Measurements from ENCODE around the gene NHERF1. TPM values are rescaled to one million over a fixed set of nuclear protein-coding genes. Genes with fewer than 3 reads are reported as not detected.

NHERF1 gene
- total RNA-seq, 1 donor from 2014 or later: 33.6 TPM

- H3K4me3 ChIP-seq (ENCODE audit: low read depth, low read length): no peak overlapping the region
- H3K36me3 ChIP-seq (ENCODE audit: control insufficient read depth, insufficient read depth, low read length): no peaks in the 10 kb centered on the region
- no peak for DNase-seq (ENCODE audit: low read depth)
- TF ChIP-seq CTCF (IDR thresholded peaks at IDR 0.05; ENCODE audit: insufficient read depth, low read length, poor library complexity, severe bottlenecking): no peak
- H3K27me3 ChIP-seq (ENCODE audit: control insufficient read depth, insufficient read depth, low read length): peaks cover 48% of the 10 kb centered on the region
Measured at GRCh38 chr17:74733365-74734122, 14.9 kb upstream of the NHERF1 start.

- no peak for DNase-seq (ENCODE audit: low read depth)
- Histone ChIP-seq H3K36me3 (ENCODE audit: control insufficient read depth, insufficient read depth, low read length) (no peaks in the 10 kb centered on the region), H3K4me3 (ENCODE audit: low read depth, low read length) (no peak overlapping the region), H3K27me3 (ENCODE audit: control insufficient read depth, insufficient read depth, low read length) (peaks cover 55% of the 10 kb centered on the region)
- TF ChIP-seq CTCF (IDR thresholded peaks at IDR 0.05; ENCODE audit: insufficient read depth, low read length, poor library complexity, severe bottlenecking): no peak
Measured at GRCh38 chr17:74734256-74734655, 14.2 kb upstream of the NHERF1 start.

- TF ChIP-seq CTCF (IDR thresholded peaks at IDR 0.05; ENCODE audit: insufficient read depth, low read length, poor library complexity, severe bottlenecking): no peak
- Histone ChIP-seq H3K36me3 (ENCODE audit: control insufficient read depth, insufficient read depth, low read length) (no peaks in the 10 kb centered on the region), H3K4me3 (ENCODE audit: low read depth, low read length) (no peak within 1 kb of the TSS), H3K27me3 (ENCODE audit: control insufficient read depth, insufficient read depth, low read length) (peaks cover 61% of the 10 kb centered on the region)
- DNase-seq (ENCODE audit: low read depth): no peak
Measured at GRCh38 chr17:74736513-74737298, 11.7 kb upstream of the NHERF1 start, which contains the start of gene RAB37. Gene RAB37, plus strand, starts transcription at chr17:74737256. Its CDS starts 17 bp downstream, at chr17:74737273.

- no peak for DNase-seq (ENCODE audit: low read depth)
- peak; percentile 36 for TF ChIP-seq CTCF (IDR thresholded peaks at IDR 0.05; ENCODE audit: insufficient read depth, low read length, poor library complexity, severe bottlenecking)
- Histone ChIP-seq H3K36me3 (ENCODE audit: control insufficient read depth, insufficient read depth, low read length) (no peaks in the 10 kb centered on the region), H3K27me3 (ENCODE audit: control insufficient read depth, insufficient read depth, low read length) (peaks cover 61% of the 10 kb centered on the region), H3K4me3 (ENCODE audit: low read depth, low read length) (no peak overlapping the region)
Measured at GRCh38 chr17:74737299-74738050, 11.0 kb upstream of the NHERF1 start.

GRCh38 chr17:74738051-74738996 is 10.1 kb upstream of the NHERF1 start:
- no peak overlapping the region for H3K4me3 ChIP-seq (ENCODE audit: low read depth, low read length)
- peaks cover 60% of the 10 kb centered on the region for H3K27me3 ChIP-seq (ENCODE audit: control insufficient read depth, insufficient read depth, low read length)
- TF ChIP-seq CTCF (IDR thresholded peaks at IDR 0.05; ENCODE audit: insufficient read depth, low read length, poor library complexity, severe bottlenecking): no peak
- no peaks in the 10 kb centered on the region for H3K36me3 ChIP-seq (ENCODE audit: control insufficient read depth, insufficient read depth, low read length)
- DNase-seq (ENCODE audit: low read depth): no peak
